Right lobe of liver (tissue), 6 donors: ENCODE measurements around the gene ABCC1. TPM values are rescaled to one million over a fixed set of nuclear protein-coding genes. Genes with fewer than 3 reads are reported as not detected.

Source experiments
- ATAC-seq, 4 donors: fragments of 200-7000 bp; cut with Tn5 transposase; one replicate each; pipeline ENCODE4 v1.9.1; 2020; ENCODE audit warnings: mild to moderate bottlenecking in 4 of 4, moderate library complexity in 4 of 4
- DNase-seq, 3 donors: peaks; one replicate each; pipeline ENCODE4 v3.0.0-alpha.2; 2020
- H3K27ac ChIP-seq, 3 donors: fragments of 200-600 bp; one replicate each; pipeline ENCODE4 v1.8.0; 2022
- H3K27me3 ChIP-seq, 2 donors: fragments of 200-600 bp; one replicate each; pipeline ENCODE4 v1.8.0; 2022
- H3K36me3 ChIP-seq, 4 donors: fragments of 200-600 bp; sonication (generic) in 1 of 4; one replicate each; pipeline versions ENCODE4 v1.5.1 to v1.8.0; 2017 to 2022; ENCODE audit warnings: control low read depth in 1 of 4
- H3K4me1 ChIP-seq, 4 donors: fragments of 200-600 bp; sonication (generic) in 1 of 4; one replicate each; pipeline versions ENCODE4 v1.5.1 to v1.8.0; 2017 to 2022; ENCODE audit warnings: control low read depth in 1 of 4
- H3K4me3 ChIP-seq, 3 donors: fragments of 200-600 bp; one replicate each; pipeline ENCODE4 v1.8.0; 2022
- H3K9me3 ChIP-seq, 4 donors: fragments of 200-600 bp; sonication (generic) in 1 of 4; one replicate each; pipeline versions ENCODE4 v1.5.1 to v1.8.0; 2017 to 2022; ENCODE audit warnings: control low read depth in 1 of 4
- POLR2A ChIP-seq: fragments of 450-650 bp; IDR thresholded peaks from one replicate; pipeline ENCODE4 v1.6.1; 2017; ENCODE audit warnings: antibody characterized with exemption, mild to moderate bottlenecking
- WGBS: methylation state at CpG from one replicate; pipeline ENCODE4 v1.1.6; 2018; ENCODE audit warnings: low coverage, low lambda C conversion rate; ENCODE audit not compliant: insufficient coverage; ENCODE audit errors: missing lambda C conversion rate; 5-methylcytosine and 5-hydroxymethylcytosine counted together
- intact Hi-C, 2 donors: fragments of 100-400 bp; cut with DNase I; formaldehyde crosslinking; loops; one replicate each; pipeline versions ENCODE4 v1.11.2 to v1.14.1; 2022
- total RNA-seq, 6 experiments: library from RNA; depleted of rRNA in 2 of 6; stranded (reverse); fragments of >200 nt in 2 of 6; fragmentation: NEBNext Ultra II Directional in 3 of 6; extraction: Animal tissue kit (Norgen Biotek cat#: 25700) in 3 of 6; gene quantifications; one replicate each; pipeline versions ENCODE4 v1.1.0 to v1.2.4, GENCODE V29; 2016 to 2023
- TF ChIP-seq, protein P1 (sequence below), 4 donors: fragments of 200-600 bp in 3 of 4; fragments of 450-650 bp in 1 of 4; IDR thresholded peaks; one replicate each; pipeline versions ENCODE4 v1.5.1 to v1.8.0; 2016 to 2022; ENCODE audit warnings: antibody characterized with exemption in 4 of 4, mild to moderate bottlenecking in 2 of 4
- donor health status: DM: no; HTN: yes; CAD: no.
- donor health status: DM: no; HTN: no; CAD: no.
- donor health status: DM: no; HTN: no; CAD: no.
- donor health status: DM: no; HTN: yes; CAD: no.
- donor health status: DM: no; HTN: yes; CAD: no.

Gene ABCC1
- total RNA-seq, 6 experiments from 2014 or later, result 1.9 to 6.7 (median 4.1) TPM

DNA sequence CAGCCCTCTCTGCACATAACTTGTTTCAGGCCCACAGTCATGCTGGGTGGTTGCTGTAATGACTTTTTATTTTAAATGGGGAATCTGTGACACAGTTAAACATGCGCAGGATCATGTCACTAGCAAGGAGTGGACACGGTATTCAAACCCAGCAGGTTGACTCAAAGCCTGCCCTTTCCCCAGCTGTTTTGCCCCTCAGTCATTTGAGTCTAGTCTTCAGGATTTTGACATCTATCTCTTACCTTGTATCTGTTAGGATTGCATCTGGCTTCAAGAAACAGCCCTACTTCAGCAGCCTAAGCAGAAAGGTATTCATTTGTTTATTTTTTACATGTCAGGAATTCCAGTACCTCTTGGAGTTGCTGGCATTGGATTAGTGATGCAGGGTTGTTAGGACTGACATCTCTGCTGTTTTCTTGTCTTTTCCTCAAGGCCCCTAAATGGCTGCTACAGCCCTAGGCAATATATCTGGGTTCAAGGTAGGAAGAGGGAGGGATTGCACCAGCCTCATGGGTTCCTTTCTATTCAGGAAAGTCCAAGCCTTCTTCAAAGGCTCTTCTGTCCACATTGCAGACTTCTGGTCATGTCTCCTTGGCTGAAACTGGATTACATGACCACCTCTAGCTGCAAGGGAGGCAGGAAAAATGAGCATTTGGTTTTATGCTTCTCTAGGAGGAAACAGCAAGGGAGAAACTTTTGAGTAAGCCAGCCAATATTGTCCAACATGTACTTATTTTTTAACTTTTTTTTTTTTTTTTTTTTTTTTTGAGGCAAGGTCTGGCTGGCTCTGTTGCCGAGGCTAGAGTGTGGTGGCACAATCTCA lies 22.8 kb downstream of the ABCC1 start:
- DNase-seq, result no peak
- Histone ChIP-seq H3K9me3 (no peaks in the 10 kb centered on the region), H3K27me3 (no peaks in the 10 kb centered on the region), H3K27ac (no peak overlapping the region), H3K36me3 (no peaks in the 10 kb centered on the region), H3K4me3 (no peak overlapping the region), H3K4me1 (no peaks in the 10 kb centered on the region)
- ATAC-seq, result no peak
- intact Hi-C loops, result no loop called here
- TF ChIP-seq, protein P1, sequence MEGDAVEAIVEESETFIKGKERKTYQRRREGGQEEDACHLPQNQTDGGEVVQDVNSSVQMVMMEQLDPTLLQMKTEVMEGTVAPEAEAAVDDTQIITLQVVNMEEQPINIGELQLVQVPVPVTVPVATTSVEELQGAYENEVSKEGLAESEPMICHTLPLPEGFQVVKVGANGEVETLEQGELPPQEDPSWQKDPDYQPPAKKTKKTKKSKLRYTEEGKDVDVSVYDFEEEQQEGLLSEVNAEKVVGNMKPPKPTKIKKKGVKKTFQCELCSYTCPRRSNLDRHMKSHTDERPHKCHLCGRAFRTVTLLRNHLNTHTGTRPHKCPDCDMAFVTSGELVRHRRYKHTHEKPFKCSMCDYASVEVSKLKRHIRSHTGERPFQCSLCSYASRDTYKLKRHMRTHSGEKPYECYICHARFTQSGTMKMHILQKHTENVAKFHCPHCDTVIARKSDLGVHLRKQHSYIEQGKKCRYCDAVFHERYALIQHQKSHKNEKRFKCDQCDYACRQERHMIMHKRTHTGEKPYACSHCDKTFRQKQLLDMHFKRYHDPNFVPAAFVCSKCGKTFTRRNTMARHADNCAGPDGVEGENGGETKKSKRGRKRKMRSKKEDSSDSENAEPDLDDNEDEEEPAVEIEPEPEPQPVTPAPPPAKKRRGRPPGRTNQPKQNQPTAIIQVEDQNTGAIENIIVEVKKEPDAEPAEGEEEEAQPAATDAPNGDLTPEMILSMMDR (IDR thresholded peaks at IDR 0.05), result no peak
- no peak for TF ChIP-seq POLR2A
- 0% methylated on average over 1 of the region's 3 CpGs for WGBS

DNA sequence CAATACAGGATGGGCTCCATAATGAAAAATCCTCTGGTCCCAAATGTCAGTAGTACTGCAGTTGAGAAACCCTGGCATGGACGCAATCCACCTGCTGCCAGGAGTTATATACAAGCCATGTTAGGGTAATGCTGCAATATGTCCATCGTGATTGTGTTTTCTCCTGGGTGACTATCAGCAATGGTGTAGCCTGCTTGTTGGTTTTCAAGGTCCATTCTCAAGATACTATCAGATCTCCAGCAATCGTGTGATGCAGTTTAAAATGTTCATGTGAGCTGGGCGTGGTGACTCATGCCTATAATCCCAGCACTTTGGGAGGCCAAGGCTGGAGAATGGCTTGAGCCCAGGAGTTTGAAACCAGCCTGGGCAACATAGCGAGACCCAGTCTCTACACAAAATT lies 24.0 kb downstream of the ABCC1 start:
- DNase-seq (no peak), ATAC-seq (no peak)
- no peaks in the 10 kb centered on the region for H3K36me3 ChIP-seq
- no peak overlapping the region for H3K27ac ChIP-seq
- intact Hi-C loops, result no loop called here
- TF ChIP-seq, protein P1 (IDR thresholded peaks at IDR 0.05), result no peak
- no peak for TF ChIP-seq POLR2A
- 75% methylated on average over 5 of the region's 5 CpGs for WGBS
- H3K27me3 ChIP-seq, result no peaks in the 10 kb centered on the region
- no peaks in the 10 kb centered on the region for H3K4me1 ChIP-seq
- H3K4me3 ChIP-seq, result no peak overlapping the region
- no peaks in the 10 kb centered on the region for H3K9me3 ChIP-seq

DNA sequence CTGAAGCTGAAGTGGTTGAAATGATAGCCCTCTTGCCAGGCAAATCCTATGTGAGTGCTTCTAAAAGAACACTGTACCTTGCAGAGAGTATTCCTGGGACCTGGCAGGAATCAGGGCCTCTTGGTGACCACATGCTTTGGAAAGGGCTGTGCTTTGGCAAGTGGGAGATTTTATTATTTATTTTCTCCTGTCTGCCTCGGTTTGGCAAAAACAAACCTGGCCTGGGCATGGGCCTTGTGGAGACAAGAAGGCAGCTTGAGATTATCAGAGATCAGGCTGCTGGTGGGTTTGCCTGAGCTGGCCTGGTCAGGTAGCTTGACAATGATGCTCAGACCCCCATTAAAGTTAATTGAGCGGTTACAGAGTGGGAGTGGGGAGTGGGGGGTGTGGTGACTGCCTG lies 24.6 kb downstream of the ABCC1 start:
- H3K27me3 ChIP-seq, result no peaks in the 10 kb centered on the region
- DNase-seq (no peak), ATAC-seq (no peak)
- WGBS, result 70% methylated on average over 2 of the region's 2 CpGs
- H3K4me3 ChIP-seq, result no peak overlapping the region
- H3K27ac ChIP-seq, result no peak overlapping the region
- no peaks in the 10 kb centered on the region for H3K4me1 ChIP-seq
- no peaks in the 10 kb centered on the region for H3K9me3 ChIP-seq
- intact Hi-C loops, result no loop called here
- no peaks in the 10 kb centered on the region for H3K36me3 ChIP-seq
- TF ChIP-seq, protein P1 (IDR thresholded peaks at IDR 0.05), result no peak
- TF ChIP-seq POLR2A, result no peak

DNA sequence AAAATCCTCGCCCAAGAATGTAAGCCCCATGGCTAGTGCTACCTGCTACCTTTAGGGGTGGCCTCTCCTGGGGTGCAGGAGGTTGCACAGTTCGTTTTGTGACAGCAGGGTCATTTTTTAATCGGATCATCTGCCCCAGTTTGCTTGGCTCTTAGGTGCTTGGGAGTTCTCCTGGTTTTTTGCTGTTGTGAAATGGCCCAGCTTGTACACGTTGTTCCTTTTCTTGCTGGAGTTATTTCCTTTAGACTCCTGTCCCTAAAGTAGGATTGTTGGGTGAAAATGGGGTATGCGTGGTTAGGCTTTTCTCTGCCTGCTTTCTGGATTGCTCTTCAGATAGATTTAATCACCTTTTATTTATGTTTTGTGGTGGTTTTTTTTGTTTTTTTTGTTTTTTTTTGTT lies 25.8 kb downstream of the ABCC1 start:
- no peaks in the 10 kb centered on the region for H3K4me1 ChIP-seq
- no peak for DNase-seq
- 60% methylated on average over 4 of the region's 5 CpGs for WGBS

More for the DNA sequence above, 25.8 kb downstream of the ABCC1 start:
- Histone ChIP-seq H3K36me3 (no peaks in the 10 kb centered on the region), H3K27ac (no peak overlapping the region), H3K27me3 (no peaks in the 10 kb centered on the region), H3K9me3 (no peaks in the 10 kb centered on the region), H3K4me3 (no peak overlapping the region)
- TF ChIP-seq, protein P1 (IDR thresholded peaks at IDR 0.05), result no peak
- no peak for TF ChIP-seq POLR2A
- ATAC-seq, result no peak
- intact Hi-C loops, result no loop called here
